Stimulated activated CD4-positive, alpha-beta T cell treated with anti-CD3 and anti-CD28 coated beads, Interleukin-15, amount 100 ng/mL, for 48 hours (primary cell): Measurements from ENCODE around the gene RAB21.
"Not testable (repeated sequence)": the region's sequence is repeated elsewhere in the genome, so short reads cannot be mapped to it uniquely, and the experiment has no call there.

Source experiments
- DNase-seq, 2 donors: peaks; one replicate each; pipeline ENCODE4 v3.0.0-alpha.2; 2020; ENCODE audit warnings: low read depth in 2 of 2

RAB21 gene

DNA sequence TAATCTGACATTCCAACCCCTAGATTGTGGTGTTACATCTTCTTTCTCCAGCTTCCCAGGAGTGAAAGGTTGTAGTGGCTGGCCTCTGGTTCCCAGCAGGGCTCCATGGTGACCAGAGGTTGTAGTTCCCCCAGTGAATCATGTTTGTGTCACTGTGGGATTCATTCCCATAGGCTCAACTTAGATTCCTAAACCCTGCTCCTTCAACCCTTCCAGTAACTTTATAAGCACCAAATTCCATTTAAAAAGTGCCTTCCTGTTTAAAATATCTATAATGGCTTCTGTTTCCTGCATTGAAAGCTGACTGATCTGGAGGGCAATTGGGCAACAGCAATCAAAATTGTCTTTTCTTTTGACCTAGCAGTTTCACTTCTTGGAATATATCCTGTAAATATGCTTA is 44.4 kb downstream of the RAB21 start:
- DNase-seq, result no peak

DNA sequence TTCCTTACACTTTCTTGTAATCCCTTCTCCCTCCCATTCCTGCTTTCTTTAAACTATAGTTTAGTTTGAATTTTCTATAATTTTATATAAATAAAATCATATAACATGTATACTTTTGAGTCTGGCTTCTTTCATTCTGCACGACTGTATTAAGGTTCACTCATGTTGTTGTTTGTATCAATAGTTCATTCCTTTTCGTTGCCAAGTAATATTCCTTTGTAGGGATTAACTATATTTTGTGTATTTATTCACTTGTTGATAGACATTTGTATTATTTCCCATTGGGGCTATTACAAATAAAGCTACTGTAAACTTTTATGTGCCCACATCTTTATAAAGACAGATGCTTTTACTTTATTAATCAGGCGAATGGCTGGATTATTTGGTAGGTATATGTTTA is 45.5 kb downstream of the RAB21 start:
- no peak for DNase-seq

DNA sequence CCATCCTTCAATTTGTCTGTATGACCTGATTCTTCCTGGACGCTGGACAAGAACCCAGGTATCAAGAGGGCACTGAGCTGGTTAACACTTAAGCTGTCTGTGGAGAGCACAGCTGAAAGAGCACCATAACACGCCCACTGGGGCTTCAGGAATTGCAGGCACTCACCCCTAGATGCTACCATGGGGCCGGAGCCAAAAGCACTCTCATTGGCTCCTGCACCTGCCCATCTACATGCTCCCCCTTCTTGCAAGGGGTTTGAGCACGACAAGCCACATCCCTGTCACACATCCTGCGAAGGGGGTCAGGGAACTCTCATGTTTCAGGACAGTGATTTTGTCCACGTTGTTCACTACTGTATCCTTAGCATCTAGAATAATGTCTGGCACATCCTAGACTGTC is 49.8 kb downstream of the RAB21 start:
- DNase-seq, result no peak

DNA sequence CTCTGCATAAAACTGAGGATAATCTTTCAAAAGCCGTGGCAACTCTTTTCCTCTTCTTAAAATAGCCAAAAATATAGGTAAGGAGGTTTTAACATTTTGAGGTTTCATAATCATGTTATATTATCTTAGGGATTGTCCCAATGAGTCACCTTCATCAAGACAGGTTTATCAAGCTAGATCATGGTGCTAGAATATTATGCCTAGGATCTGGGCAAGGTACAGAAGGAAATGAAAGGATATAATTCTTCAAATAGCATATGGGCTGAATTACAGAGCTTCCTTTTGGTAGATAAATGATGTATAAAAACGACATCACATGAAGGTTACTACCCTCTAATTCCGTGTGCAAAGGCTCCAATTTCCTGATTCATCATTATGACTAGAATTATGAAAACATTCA is 56.3 kb downstream of the RAB21 start:
- no peak for DNase-seq

DNA sequence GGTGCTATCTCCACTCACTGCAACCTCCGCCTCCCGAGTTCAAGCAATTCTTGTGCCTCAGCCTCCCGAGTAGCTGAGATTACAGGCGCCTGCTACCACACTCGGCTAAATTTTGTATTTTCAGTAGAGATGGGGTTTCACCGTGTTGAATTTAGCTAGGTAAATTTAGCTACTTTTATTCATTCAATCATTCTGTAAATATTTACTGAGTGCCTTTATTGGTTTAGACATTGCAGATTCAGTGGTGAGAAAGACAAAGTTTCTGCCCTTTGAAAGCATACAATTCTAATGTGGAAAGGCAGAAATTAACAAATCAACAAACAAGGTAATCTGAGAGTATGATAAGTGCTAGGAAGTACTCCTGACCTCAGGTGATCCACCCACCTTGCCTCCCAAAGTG is 60.6 kb downstream of the RAB21 start:
- DNase-seq, result not testable (repeated sequence)

DNA sequence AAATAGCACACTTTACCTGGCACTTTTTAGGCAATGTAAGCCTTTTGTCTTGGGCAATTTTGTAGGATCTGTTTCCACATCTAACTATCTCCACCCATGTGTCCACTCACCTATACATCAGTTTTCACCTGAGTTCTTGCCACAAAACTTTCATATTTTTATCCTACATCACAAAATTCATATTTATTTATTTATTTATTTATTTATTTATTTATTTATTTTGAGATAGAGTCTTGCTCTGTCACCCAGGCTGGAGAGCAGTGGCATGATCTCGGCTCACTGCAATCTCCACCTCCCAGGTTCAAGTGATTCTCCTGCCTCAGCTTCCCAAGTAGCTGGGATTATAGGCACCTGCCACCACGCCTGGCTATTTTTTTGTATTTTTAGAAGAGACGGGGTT is 67.4 kb downstream of the RAB21 start:
- DNase-seq, result not testable (repeated sequence)

DNA sequence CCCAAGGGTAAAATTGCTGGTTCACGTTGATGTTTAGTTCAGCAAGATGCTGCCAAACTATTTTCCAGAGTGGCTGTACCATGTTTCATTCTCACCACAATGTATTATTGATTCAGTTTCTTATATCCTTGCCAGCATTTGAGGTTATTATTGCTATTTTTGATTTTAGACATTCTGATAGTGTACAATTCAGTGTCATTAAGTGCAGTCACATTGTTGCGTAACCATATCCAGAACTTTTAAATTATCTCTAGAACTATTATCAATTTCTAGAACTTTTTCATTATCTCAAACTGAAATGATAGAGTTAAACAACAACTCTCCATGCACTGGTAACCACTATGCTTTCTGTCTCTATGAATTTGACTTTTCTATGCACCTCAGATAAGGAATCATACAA is 74.2 kb downstream of the RAB21 start:
- no peak for DNase-seq

DNA sequence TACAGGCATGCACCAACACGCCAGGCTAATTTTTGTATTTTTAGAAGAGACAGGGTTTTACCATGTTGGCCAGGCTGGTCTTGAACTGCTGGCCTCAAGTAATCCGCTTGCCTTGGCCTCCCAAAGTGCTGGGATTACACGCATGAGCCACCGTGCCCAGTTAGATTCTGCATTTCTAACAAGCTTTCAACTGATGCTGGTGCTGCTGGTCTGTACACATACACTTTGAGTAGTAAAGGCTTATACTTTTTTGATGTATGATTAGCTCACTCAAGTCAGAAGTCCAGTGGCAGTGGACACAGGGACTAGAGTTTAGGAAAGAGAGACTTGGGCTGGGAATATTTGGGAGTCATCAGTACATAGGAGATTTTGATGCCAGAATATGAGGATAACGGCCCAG is 82.7 kb downstream of the RAB21 start:
- no peak for DNase-seq

DNA sequence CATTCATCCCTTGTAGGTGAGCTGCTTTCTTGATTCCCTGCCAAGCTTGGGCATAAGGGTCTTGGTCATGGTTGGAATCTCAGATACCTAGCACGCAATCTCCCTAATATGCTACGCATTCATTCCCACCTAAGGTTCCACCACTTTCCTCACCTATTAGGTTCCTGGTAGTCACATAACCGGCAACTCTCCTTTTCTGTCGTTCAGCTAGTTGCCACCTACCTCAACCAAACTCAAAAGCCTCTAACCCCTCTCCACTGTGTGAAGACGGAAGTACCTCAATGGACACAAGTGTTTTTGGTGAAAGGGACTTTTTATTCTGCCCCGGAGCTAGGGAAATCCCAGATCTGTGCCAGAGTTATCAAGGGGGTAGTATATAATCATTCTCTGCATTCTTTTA is 83.6 kb downstream of the RAB21 start:
- no peak for DNase-seq

DNA sequence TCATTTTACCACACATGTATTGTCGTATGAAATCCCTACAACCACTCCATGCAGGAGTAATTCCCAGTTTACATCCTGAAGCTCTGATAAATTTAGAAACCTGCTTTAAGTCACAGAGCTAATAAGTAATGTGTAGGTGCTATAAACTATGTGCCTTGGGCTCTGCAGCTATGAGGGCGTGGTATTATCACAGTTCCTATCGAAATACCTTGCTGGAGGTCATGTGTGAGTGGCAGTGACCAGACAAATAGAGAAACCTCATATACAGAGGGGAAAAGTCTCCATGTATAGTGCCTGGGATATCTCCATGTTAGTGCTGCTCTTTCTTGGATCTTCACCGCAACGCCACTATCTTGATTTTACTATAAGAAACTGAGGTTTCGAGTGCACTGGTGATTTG is 84.0 kb downstream of the RAB21 start:
- no peak for DNase-seq

DNA sequence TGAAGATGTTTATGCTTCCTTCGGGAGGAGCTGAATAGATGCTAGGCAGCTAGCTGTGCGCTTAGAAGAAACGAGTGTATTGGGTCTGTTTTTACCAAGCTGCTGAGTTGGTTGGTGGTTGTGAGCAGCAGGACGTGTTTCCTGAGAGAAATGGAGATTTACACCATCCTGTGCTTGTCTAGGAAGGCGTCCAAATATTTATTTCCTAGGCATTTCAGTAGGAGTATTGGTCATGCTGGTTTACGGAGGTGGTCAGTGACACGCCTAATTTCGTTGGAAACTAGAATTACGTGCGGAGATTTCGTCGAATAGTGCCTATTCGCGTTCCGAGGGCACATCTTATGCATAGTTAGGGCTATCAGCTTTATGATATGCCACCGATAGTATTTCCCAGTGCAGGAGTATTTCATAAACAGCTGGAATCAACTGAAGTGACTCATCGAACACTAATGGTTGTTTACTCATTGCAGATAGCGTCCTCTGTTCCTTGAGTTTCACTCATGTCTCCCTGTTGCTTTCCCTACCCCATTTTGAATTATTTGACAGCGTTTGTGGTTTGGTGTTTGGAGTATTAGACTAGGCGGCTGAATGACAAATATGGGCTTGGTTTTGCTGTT is 85.7 kb downstream of the RAB21 start:
- no peak for DNase-seq

DNA sequence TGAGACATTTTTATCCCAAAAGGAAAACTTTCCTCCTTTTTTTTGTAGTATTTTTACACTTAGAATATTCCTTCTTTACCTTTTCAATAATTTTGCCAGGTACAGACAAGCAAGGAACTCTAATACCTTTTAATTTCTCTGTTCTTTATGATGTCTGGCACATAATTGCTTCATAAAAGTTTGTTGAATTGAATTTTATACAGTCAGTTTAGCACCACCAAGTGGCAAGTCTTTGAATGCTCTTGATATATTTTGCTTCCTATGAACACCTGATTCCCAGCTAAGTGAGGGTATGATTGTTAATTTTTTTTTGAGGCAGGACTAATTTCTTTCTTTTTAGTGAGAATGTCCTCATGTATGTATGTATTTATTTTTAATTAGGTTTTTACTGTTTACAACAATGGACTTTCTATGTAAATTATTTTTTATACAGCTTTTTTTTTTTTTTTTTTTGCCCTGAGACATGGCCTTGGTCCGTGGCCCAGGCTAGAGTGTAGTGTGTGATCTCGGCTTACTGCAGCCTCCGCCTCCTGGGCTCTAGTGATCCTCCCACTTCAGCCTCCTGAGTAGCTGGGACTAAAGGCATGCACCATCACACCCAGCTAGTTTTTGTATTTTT is 91.8 kb downstream of the RAB21 start:
- DNase-seq, result no peak

DNA sequence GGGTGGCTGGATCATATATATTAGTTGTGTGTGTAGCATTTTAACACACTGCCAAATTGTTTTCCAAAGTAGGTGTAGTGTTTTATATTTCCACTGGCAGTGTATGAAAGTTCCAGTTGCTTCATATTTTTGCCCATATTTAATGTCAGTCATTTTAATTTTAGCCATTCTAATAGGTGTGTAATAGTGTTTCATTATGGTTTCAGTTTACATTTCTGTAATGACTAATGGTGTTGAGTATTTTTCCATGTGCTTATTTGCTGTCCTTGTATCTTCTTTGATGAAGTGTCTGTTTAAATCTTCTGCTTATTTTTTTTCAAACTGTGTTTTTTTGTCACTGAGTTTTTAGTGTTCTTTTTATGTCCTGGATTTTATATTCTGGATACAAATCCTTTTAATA is 93.5 kb downstream of the RAB21 start:
- no peak for DNase-seq

DNA sequence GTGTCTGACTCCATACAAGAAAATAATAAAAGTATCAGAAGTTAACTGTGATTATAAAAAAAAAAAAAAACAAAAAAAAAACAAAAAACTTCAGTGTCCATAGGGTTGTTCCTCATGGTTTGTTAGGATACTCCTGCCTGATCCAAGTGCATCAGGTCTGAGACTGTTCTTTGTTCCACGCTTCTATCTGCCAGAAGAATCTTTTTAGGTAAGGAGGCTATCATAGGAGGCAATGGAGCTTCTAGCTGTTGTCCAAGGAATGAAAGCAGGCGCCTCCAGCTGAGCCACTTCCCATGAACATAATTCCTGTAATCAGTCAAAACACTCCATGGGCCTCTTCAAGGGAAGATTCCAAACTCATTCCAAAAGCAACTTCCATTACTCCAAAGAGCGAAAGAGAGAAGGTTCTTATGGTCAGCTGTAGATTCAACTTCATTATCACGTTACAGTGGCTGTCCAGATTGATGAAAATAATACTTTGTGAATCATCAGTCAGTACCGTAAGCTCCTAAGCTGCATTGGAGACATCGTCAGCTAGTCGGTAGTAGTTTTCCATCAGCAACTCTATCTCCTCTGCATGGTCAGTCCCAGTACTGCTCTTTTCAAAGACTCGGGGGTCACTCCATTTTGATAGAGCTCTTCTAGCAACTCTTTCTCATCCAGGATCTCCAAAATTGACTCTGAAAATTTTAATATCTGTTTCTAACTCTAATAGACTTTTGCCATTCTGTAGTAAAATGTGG is 94.6 kb downstream of the RAB21 start:
- DNase-seq, result no peak
